H1 (cell line): Measurements from ENCODE around the gene MOGAT3. TPM values are rescaled to one million over a fixed set of nuclear protein-coding genes. Genes with fewer than 3 reads are reported as not detected.

Experiments
- microRNA-seq, 2 experiments: library from miRNA; unstranded; fragments of <30 nt; microRNA quantifications; one replicate each; pipeline versions ENCODE4 to v1.2.0, GENCODE V29; 2016 to 2020; ENCODE audit warnings: borderline microRNAs expressed in 2 of 2, borderline number of aligned reads in 2 of 2, borderline replicate concordance in 1 of 2
- polyA plus RNA-seq, 7 experiments: library from polyadenylated mRNA; depleted of rRNA in 3 of 7; stranded (reverse) in 5 of 7; unstranded in 2 of 7; fragments of >200 nt in 5 of 7; fragments of 200-250 nt in 2 of 7; gene quantifications; 1 replicate in 5 of 7; 2 replicates in 1 of 7; 4 replicates in 1 of 7; pipeline versions ENCODE4 v1.2.1 to v1.2.3, GENCODE V29; 2011 to 2013; ENCODE audit warnings: missing spikeins in 2 of 7, mixed read lengths in 2 of 7
- small RNA-seq: library from polyadenylated mRNA; stranded (forward); fragments of <200 nt; extraction: miRNeasy Mini kit (QIAGEN cat#:217004); gene quantifications from one replicate; pipeline ENCODE3, GENCODE V24; 2013; ENCODE audit not compliant: insufficient read depth
- total RNA-seq: library from RNA; stranded (reverse); fragmentation: NEBNext Ultra II Directional; extraction: Animal tissue kit (Norgen Biotek cat#: 25700); gene quantifications from 2 replicates; pipeline ENCODE4 v1.2.1, GENCODE V29; 2021

MOGAT3 gene
- total and polyA plus RNA-seq, 2 of the 8 experiments (the other 6 are each of a cell fraction or from before 2014, with no cell fraction given): 0.21 to 0.82 TPM

Small RNA genes within 50 kb of the gene (microRNA-seq; reads per million reads assigned to microRNA genes)
- 0 reads per million in 2 experiments for gene MIR4653

Small RNA genes within 50 kb of the gene (small RNA-seq; reads per million reads assigned to genes)
- not detected for gene MIR4653

Other genes with a start within 250 kb of the MOGAT3 start
- gene MUC12, start 231.5 kb downstream of the MOGAT3 start, total RNA-seq: 7.0 and 7.7 TPM in 2 replicates
- 13.5 and 16.2 TPM in 2 replicates for gene MUC12, start 231.5 kb downstream of the MOGAT3 start, polyA plus RNA-seq (2011; rRNA removed)
- not detected in 2 replicates for gene MUC17, start 181.0 kb downstream of the MOGAT3 start, total RNA-seq
- 0.02 TPM in 2 replicates for gene MUC17, start 181.0 kb downstream of the MOGAT3 start, polyA plus RNA-seq (2011; rRNA removed)
- 17.5 and 18.8 TPM in 2 replicates for gene TRIM56, start 115.6 kb downstream of the MOGAT3 start, total RNA-seq
- gene TRIM56, start 115.6 kb downstream of the MOGAT3 start, polyA plus RNA-seq (2011; rRNA removed): 2.0 and 3.4 TPM in 2 replicates
- 5.6 and 6.8 TPM in 2 replicates for gene SERPINE1, start 73.9 kb downstream of the MOGAT3 start, total RNA-seq
- gene SERPINE1, start 73.9 kb downstream of the MOGAT3 start, polyA plus RNA-seq (2011; rRNA removed): 3.7 and 3.8 TPM in 2 replicates
- gene AP1S1, start 46.6 kb downstream of the MOGAT3 start, total RNA-seq: 56.0 and 56.1 TPM in 2 replicates
- gene AP1S1, start 46.6 kb downstream of the MOGAT3 start, polyA plus RNA-seq (2011; rRNA removed): 59.3 and 72.3 TPM in 2 replicates
- 7.0 and 7.4 TPM in 2 replicates for gene VGF, start 35.5 kb downstream of the MOGAT3 start, total RNA-seq
- 1.6 and 3.0 TPM in 2 replicates for gene VGF, start 35.5 kb downstream of the MOGAT3 start, polyA plus RNA-seq (2011; rRNA removed)
- 0.84 and 1.0 TPM in 2 replicates for gene NAT16, start 20.7 kb downstream of the MOGAT3 start, total RNA-seq
- 0.26 and 0.47 TPM in 2 replicates for gene NAT16, start 20.7 kb downstream of the MOGAT3 start, polyA plus RNA-seq (2011; rRNA removed)
- 43.1 and 47.2 TPM in 2 replicates for gene PLOD3, start 16.5 kb upstream of the MOGAT3 start, total RNA-seq
- 28.4 and 57.0 TPM in 2 replicates for gene PLOD3, start 16.5 kb upstream of the MOGAT3 start, polyA plus RNA-seq (2011; rRNA removed)
- 59.9 and 61.7 TPM in 2 replicates for gene ZNHIT1, start 17.1 kb upstream of the MOGAT3 start, total RNA-seq
- 38.2 and 48.9 TPM in 2 replicates for gene ZNHIT1, start 17.1 kb upstream of the MOGAT3 start, polyA plus RNA-seq (2011; rRNA removed)
- gene CLDN15, start 36.8 kb upstream of the MOGAT3 start, total RNA-seq: 5.5 and 5.9 TPM in 2 replicates
- gene CLDN15, start 36.8 kb upstream of the MOGAT3 start, polyA plus RNA-seq (2011; rRNA removed): 7.6 and 11.1 TPM in 2 replicates
- gene FIS1, start 44.0 kb upstream of the MOGAT3 start, total RNA-seq: 122 and 128 TPM in 2 replicates
- gene FIS1, start 44.0 kb upstream of the MOGAT3 start, polyA plus RNA-seq (2011; rRNA removed): 195 and 246 TPM in 2 replicates
- 17.7 and 17.8 TPM in 2 replicates for gene IFT22, start 120.8 kb upstream of the MOGAT3 start, total RNA-seq
- 12.5 and 18.9 TPM in 2 replicates for gene IFT22, start 120.8 kb upstream of the MOGAT3 start, polyA plus RNA-seq (2011; rRNA removed)
- gene COL26A1, start 161.8 kb upstream of the MOGAT3 start, total RNA-seq: 68.8 and 71.4 TPM in 2 replicates
- gene COL26A1, start 161.8 kb upstream of the MOGAT3 start, polyA plus RNA-seq (2011; rRNA removed): 51.1 and 68.1 TPM in 2 replicates